DOHH2 (cell line): Measurements from ENCODE around the gene MUSK.

ENCODE experiments used
- CTCF ChIP-seq: fragments of 200-600 bp; sonication (generic); IDR thresholded peaks from one replicate; pipeline ENCODE4 v1.5.1; 2014; ENCODE audit warnings: antibody characterized with exemption, mild to moderate bottlenecking, low read depth, low read length; ENCODE audit not compliant: poor library complexity, severe bottlenecking
- EZH2phosphoT487 ChIP-seq: fragments of 200-600 bp; sonication (generic); IDR thresholded peaks from 2 replicates; pipeline ENCODE4 v1.6.1; 2017; ENCODE audit warnings: borderline replicate concordance, mild to moderate bottlenecking, antibody characterized with exemption, low read length, moderate library complexity, mixed read lengths

GRCh38 chr9:110650991-110651411 lies 17.6 kb upstream of the MUSK start:
- TF ChIP-seq EZH2phosphoT487 (no peak), CTCF (no peak)
